Epithelial cell of esophagus (primary cell): ENCODE measurements around the gene PLVAP.

Experiments
- DNase-seq: peaks from one replicate; pipeline ENCODE4 v3.0.0; 2010; ENCODE audit warnings: low read depth
- H3K4me3 ChIP-seq: 2 replicates; pipeline ENCODE4 v1.5.1; 2011; ENCODE audit warnings: mild to moderate bottlenecking, low read length, control low read depth
- TF ChIP-seq, protein P1 (sequence below): IDR thresholded peaks from 2 replicates; pipeline ENCODE4 v1.5.1; 2011; ENCODE audit warnings: low read depth, mild to moderate bottlenecking, low read length, control low read depth, inconsistent platforms; ENCODE audit not compliant: insufficient read depth; ENCODE audit errors: missing control alignments

PLVAP gene

DNA sequence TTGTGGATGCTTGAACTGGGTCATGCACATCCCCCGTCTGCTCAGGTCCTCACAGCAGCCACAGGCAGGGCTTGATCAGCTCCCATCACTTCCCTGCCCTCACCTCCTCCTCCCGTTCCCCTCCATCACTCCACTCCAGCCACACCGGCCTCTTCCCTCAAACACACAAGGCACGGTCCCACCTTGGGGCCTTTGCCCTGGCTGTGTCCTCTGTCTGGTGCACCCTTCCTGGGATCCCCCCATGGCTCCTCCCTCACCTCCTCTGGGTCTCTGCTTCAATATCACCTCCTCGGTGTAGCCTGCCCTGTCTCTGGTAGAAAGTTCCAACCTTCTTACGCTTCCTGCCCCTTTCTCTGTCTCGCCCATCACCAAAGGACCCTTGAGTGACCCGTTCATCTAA is 23.8 kb downstream of the PLVAP start:
- TF ChIP-seq, protein P1, sequence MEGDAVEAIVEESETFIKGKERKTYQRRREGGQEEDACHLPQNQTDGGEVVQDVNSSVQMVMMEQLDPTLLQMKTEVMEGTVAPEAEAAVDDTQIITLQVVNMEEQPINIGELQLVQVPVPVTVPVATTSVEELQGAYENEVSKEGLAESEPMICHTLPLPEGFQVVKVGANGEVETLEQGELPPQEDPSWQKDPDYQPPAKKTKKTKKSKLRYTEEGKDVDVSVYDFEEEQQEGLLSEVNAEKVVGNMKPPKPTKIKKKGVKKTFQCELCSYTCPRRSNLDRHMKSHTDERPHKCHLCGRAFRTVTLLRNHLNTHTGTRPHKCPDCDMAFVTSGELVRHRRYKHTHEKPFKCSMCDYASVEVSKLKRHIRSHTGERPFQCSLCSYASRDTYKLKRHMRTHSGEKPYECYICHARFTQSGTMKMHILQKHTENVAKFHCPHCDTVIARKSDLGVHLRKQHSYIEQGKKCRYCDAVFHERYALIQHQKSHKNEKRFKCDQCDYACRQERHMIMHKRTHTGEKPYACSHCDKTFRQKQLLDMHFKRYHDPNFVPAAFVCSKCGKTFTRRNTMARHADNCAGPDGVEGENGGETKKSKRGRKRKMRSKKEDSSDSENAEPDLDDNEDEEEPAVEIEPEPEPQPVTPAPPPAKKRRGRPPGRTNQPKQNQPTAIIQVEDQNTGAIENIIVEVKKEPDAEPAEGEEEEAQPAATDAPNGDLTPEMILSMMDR, result no peak
- H3K4me3 ChIP-seq, result no peak overlapping the region
- DNase-seq, result no peak

GRCh38 chr19:17352608-17353280 is 24.4 kb downstream of the PLVAP start:
- TF ChIP-seq, protein P1, result no peak
- no peak overlapping the region for H3K4me3 ChIP-seq
- no peak for DNase-seq

- no peak for DNase-seq
- H3K4me3 ChIP-seq, result no peak overlapping the region
- TF ChIP-seq, protein P1, result no peak
These were observed 25.2 kb downstream of the PLVAP start for GRCh38 chr19:17351815-17352435.

DNA sequence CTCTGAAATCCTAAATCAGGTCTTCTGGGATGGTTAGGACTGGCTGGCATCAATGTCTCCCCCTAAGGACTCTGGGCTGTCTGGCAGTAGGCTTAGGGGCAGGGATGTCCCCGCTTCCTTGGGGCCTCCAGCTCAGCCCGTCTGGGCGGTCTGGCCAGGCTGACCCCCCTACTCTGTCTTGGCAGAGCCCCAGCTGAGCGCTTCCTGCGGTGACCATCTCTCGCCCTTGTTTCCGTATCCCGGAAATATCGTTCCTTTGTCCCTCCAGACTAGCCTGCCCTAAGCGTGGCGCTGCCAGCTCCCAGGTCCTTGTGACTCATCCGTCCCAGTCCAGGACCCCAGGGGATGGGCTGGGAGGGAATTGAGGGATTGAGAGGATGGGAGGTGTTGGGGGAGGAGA is 28.4 kb downstream of the PLVAP start:
- TF ChIP-seq, protein P1, result no peak
- no peak for DNase-seq
- H3K4me3 ChIP-seq, result no peak overlapping the region

DNA sequence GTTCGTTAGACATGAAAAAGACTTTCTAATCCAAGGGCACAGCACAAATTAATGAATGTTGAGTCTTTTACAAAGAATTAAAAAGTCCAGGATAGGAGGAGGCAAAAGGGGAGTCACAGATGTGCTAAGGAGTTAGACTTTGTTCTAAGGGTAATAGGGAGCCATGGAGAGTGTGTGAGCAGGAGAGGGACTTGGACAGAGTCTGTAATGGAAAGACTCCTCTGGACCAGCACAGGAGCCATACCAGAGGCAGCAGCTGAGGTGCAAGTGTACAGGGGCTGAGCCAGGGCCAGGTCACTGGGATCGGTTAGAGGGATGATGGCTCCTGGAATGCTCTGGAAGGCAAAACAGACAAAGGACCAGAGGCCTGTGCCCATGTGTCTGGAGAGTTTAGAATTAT is 29.3 kb downstream of the PLVAP start:
- DNase-seq, result no peak
- TF ChIP-seq, protein P1, result no peak
- no peak overlapping the region for H3K4me3 ChIP-seq

DNA sequence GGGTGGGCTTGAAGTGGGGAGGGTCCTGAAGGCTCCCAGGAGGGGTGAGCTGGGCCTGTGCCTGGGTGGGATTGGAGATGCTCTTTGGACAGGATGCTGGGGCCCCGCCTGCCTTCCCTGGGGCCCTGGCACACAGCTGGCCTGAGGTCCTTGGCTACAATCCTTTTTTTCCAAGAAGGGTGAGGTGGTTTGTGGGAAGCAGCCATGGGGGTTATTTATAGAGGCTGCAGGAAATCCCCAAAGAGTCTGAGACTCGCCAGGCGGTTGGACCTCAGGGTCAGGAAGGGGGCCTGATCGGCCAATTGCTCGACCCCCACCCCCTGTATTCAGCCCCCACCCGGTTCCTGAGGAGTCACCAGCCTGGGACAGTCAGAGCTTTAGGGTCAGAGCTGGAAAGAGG is 29.8 kb downstream of the PLVAP start:
- TF ChIP-seq, protein P1, result no peak
- DNase-seq, result no peak

More for the DNA sequence above, 29.8 kb downstream of the PLVAP start:
- no peak overlapping the region for H3K4me3 ChIP-seq
